HUES6 (cell line): ENCODE data around the gene NSMCE4A.
"Not testable (repeated sequence)": the region's sequence is repeated elsewhere in the genome, so short reads cannot be mapped to it uniquely, and the experiment has no call there.

Experiments used
- H3K27ac ChIP-seq: 2 replicates; pipeline ENCODE4 v1.7.0; 2013; ENCODE audit warnings: low read depth, mild to moderate bottlenecking, low read length, inconsistent platforms
- H3K27me3 ChIP-seq: 2 replicates; pipeline ENCODE4 v1.6.1; 2013; ENCODE audit warnings: low read length; ENCODE audit not compliant: control insufficient read depth, insufficient read depth
- H3K36me3 ChIP-seq: 2 replicates; pipeline ENCODE4 v1.6.1; 2013; ENCODE audit warnings: low read length; ENCODE audit not compliant: control insufficient read depth, insufficient read depth
- H3K4me1 ChIP-seq: 2 replicates; pipeline ENCODE4 v1.6.1; 2013; ENCODE audit warnings: low read length; ENCODE audit not compliant: control insufficient read depth, insufficient read depth
- H3K4me3 ChIP-seq: 2 replicates; pipeline ENCODE4 v1.5.1; 2013; ENCODE audit warnings: low read depth, low read length
- H3K9ac ChIP-seq: one replicate; pipeline ENCODE4 v1.6.1; 2013; ENCODE audit warnings: mild to moderate bottlenecking, low read length
- H3K9me3 ChIP-seq: 2 replicates; pipeline ENCODE4 v1.6.1; 2013; ENCODE audit warnings: low read depth, low read length; ENCODE audit not compliant: control insufficient read depth, insufficient read depth

Gene NSMCE4A

DNA sequence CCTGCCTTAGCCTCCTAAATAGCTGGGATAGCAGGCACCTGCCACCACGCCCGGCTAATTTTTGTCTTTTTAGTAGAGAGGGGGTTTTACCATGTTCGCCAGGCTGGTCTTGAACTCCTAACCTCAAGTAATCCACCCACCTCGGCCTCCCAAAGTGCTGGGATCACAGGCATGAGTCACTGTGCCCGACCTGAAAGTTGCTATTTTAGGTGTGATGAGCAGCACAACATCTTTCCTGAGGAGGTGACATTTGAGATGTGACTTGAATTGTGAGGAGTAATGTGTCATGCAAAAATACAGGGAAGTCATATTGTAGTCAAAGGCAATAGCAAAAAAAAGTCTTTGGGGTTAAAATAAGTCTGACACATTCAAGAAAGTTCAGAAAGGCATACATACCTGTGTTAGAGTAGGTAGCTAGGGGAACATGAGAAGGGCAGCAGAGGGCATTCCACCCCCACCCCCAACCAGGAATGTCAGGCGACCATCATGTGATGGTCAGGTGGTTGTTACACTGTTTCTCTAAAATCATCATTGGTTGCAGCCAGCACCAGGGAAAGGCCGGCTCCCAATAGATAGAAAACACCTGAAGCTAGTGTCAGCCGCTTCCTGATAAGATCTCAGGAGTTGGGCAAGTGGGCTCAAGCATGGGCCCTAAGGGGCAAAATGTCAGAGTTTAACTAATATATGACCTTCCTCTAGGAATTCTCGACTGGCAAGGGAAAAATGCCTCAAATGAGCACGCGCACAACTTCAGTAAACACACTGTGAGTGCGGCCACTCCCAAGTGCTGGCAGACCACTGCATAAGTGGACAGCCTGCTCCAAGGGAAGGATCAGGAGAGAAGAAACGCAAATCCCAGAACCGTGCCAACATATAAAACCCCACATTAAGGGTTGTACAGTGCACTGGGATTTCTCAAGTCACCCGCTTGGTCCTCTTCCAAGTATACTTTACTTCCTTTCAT, 13.6 kb upstream of the NSMCE4A start, which contains the start of gene TACC2:
TSS of gene TACC2 (plus strand) at position 803 of the 964 bp plus-strand sequence. CDS start 32,819 bp downstream, outside the sequence.
- no peaks in the 10 kb centered on the region for H3K36me3 ChIP-seq
- H3K27me3 ChIP-seq = no peaks in the 10 kb centered on the region
- no peak within 1 kb of the TSS for H3K27ac ChIP-seq
- H3K9me3 ChIP-seq = peaks cover 29% of the 10 kb centered on the region
- H3K4me1 ChIP-seq = no peaks in the 10 kb centered on the region
- H3K4me3 ChIP-seq = no peak within 1 kb of the TSS
- H3K9ac ChIP-seq = no peak within 1 kb of the TSS

DNA sequence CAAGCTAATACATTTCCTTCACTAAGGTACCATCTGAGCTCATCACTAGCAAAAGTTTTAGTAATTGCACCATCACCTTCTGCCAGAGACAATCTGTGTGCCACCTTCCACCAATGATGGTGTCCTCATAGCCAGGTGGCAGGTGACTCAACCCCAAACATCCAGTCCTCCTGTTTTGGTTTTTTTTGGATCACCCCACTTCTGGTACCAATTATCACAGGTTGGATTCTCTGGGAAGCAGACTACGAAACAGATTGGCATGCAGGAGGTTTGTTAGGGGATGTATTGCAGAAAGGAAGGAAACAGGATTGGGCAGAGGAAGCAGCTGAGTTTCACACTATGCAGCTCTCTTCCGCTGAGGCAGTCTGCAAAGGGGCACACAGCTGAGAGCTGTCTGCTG, 9.4 kb upstream of the NSMCE4A start:
- H3K27me3 ChIP-seq = no peaks in the 10 kb centered on the region
- H3K9ac ChIP-seq = no peak overlapping the region
- H3K36me3 ChIP-seq = no peaks in the 10 kb centered on the region
- H3K4me1 ChIP-seq = no peaks in the 10 kb centered on the region
- H3K4me3 ChIP-seq = no peak overlapping the region
- H3K27ac ChIP-seq = no peak overlapping the region
- H3K9me3 ChIP-seq = peaks cover 23% of the 10 kb centered on the region

DNA sequence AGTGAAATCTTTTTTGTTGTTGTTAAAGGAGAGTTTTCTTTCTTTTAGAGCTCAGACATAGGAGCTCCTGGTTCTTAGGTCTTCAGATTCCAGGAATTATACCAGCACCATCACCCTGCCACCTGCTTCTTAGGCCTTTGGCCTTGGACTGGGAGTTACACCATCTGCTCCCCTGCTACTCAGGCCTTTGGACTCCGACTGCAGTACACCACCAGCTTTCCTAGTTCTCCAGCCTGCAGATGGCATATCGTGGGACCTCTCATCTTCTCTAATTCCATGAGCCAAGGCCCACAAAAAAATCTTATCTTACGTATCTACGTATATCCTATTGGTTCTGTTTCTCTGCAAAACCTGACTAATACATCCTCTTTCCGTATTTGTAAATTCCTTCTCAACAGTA, 8.8 kb upstream of the NSMCE4A start:
- Histone ChIP-seq H3K36me3 (no peaks in the 10 kb centered on the region), H3K9me3 (peaks cover 19% of the 10 kb centered on the region), H3K9ac (no peak overlapping the region), H3K4me3 (no peak overlapping the region), H3K27ac (no peak overlapping the region), H3K27me3 (no peaks in the 10 kb centered on the region), H3K4me1 (no peaks in the 10 kb centered on the region)

DNA sequence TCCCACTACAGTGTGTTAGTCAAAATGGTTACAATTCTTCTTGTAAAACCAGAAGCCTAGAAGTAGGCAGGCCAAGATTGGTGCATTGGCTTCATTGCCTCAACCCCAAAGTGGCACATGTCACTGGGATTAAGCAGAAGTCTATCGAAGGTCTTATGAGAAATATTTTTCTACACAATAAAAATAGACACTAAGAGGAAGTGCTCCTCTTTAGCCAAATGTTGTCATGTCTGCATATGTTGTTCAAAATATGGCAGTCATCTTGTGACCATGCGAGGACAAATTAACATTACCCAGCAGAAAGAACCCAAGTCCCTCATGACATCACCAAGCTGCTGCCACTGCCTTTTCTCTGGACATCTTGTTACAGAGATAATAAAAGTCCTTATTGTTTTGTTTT, 6.3 kb upstream of the NSMCE4A start:
- peaks cover 3% of the 10 kb centered on the region; the same call in 1 of the 2 replicates for H3K36me3 ChIP-seq
- H3K4me1 ChIP-seq = no peaks in the 10 kb centered on the region
- no peaks in the 10 kb centered on the region for H3K27me3 ChIP-seq
- no peak overlapping the region for H3K4me3 ChIP-seq
- peaks cover 31% of the 10 kb centered on the region for H3K9me3 ChIP-seq
- no peak overlapping the region for H3K9ac ChIP-seq
- H3K27ac ChIP-seq = no peak overlapping the region

DNA sequence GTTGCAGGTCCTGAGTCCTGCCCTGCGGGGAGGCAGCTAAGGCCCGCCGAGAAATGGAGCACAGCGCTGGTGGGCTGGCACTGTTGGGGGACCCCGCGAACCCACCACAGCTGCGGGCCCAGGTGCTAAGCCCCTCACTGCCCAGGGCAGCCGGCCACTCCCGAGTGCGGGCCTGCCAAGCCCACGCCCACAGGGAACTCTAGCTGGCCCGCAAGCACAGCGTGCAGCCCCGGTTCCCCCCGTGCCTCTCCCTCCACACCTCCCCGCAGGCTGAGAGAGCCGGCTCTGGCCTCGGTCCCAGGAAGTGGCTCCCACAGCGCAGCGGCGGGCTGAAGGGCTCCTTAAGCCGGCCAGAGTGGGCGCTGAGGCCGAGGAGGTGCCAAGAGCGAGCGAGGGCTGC, 3.5 kb upstream of the NSMCE4A start:
- H3K9me3 ChIP-seq = peaks cover 22% of the 10 kb centered on the region
- no peak overlapping the region for H3K4me3 ChIP-seq
- H3K4me1 ChIP-seq = peaks cover 4% of the 10 kb centered on the region
- H3K27me3 ChIP-seq = no peaks in the 10 kb centered on the region
- no peak overlapping the region for H3K9ac ChIP-seq
- peaks cover 3% of the 10 kb centered on the region; the same call in 1 of the 2 replicates for H3K36me3 ChIP-seq
- no peak overlapping the region for H3K27ac ChIP-seq

DNA sequence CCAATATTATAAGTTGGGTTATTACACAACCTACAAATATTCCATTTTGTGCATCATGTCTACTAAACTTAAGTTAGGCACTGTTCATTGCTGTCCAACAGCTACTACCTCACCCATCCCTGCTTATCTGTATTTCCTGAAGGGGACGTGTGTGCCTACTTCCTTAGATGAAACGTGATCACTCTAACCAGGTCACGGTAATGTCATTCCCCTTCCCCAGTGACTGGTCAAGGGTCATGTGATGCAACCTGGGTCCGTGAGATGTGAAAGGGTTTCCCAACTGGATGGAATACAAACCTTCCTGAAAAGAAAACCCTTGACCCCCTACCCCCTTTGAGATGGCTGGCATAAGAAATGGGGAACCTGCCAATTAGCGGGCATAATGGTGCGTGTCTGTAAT, 1.6 kb upstream of the NSMCE4A start:
- Histone ChIP-seq H3K27ac (no peak overlapping the region), H3K4me1 (peaks cover 8% of the 10 kb centered on the region), H3K9ac (no peak overlapping the region), H3K4me3 (no peak overlapping the region), H3K36me3 (peaks cover 16% of the 10 kb centered on the region), H3K27me3 (no peaks in the 10 kb centered on the region), H3K9me3 (peaks cover 21% of the 10 kb centered on the region)

DNA sequence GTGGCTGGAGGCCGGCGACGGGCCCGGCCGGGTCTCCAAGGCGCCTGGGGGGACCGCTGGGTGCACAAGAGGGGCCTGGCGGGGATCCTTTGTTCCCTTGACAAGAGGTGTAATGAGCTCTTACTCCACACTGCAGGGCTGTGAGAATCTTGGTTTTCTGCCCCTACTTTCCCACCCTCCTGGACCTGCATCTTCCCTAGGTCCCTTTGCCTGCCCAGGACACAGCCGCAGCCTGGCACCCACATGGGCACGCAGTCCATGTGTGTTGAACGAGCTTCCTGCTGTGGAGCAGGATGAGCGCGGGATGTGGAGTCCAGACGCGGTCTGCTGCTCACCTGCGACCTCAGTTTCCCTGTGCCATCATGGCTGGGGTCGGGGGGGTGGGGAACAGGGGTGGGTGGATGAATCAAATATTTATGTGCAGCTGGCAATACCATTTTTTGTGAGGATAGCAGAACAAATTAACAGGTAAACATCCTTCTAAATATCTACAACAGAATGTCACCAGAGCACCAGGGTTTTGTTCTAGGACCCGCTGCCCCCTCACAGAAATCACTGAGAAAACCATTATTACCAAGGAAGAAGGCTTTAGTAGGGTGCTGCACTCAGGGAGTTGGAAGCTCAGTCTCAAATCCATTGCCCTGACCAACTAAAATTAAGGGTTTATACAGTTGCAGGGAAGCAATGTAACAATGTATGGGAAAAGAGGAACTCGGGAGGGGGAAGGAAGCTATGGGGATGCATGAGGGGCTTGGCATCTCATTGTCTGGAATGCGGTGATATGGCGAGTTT, 474 bp upstream of the NSMCE4A start:
- Histone ChIP-seq H3K9me3 (peaks cover 21% of the 10 kb centered on the region), H3K36me3 (peaks cover 25% of the 10 kb centered on the region), H3K27me3 (no peaks in the 10 kb centered on the region), H3K4me3 (peak overlapping the region; percentile 77), H3K27ac (peak overlapping the region; percentile 91; the same call in 1 of the 2 replicates), H3K4me1 (peaks cover 8% of the 10 kb centered on the region), H3K9ac (peak overlapping the region; percentile 88)

DNA sequence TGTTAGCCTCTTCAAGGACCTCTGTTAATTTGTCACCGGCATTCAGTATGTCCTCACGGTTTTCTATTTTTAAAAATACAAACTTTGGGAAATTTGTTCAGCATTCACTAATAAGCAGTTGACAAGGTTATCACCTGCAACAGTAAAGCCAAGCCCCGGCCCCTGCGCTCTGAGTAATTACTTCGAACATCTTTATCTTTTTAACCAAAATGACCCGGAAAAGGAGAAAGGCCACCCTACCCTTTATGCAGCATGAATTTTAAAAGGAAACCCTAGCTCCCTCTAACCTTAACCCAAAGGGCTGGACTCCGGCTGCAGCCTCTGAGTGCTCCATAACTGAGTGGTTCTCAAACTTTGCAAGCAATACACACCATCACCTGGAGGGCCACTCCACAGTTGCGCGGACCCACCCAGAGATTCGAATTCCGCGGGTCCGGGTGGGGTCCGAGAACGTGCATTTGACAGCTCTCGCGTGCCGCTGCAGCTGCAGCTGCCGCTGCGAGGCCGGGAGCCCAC, 940 bp downstream of the NSMCE4A start:
- Histone ChIP-seq H3K4me3 (peak overlapping the region; percentile 77), H3K27me3 (no peaks in the 10 kb centered on the region), H3K36me3 (peaks cover 35% of the 10 kb centered on the region), H3K27ac (no peak overlapping the region), H3K4me1 (peaks cover 8% of the 10 kb centered on the region), H3K9me3 (peaks cover 21% of the 10 kb centered on the region), H3K9ac (peak overlapping the region; percentile 88)

DNA sequence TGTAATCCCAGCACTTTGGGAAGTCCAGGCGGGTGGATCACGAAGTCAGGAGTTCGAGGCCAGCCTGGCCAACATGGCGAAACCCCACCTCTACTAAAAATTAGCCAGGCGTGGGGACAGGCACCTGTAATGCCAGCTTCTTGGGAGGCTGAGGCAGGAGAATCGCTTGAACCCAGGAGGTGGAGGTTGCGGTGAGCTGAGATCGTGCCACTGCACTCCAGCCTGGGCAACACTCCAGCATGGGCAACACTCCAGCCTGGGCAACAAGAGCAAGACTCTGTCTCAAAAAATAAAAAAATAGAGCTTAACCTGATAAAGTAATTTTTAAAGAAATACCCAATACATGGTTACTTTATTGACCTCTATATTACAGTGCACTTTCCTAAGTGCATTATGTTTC, 5.9 kb downstream of the NSMCE4A start:
- peaks cover 79% of the 10 kb centered on the region for H3K36me3 ChIP-seq

DNA sequence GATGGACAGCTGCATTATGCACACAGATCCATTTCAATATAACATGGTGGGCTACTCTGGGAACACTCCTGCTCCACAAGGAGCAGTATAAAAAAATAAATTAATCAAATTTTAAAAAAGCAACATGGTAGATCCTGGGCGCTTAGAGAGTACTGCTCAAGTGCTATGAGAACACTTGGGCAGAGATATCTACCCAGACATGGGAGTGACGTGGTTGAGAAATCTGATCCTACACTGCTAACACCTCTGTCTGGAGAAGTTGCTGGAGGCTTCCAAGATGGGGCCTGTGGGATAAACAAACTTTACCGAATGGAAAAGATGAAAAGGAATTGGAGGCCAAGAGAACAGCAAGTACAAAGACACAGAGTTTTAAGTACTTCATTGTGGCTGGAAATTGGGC, 9.0 kb downstream of the NSMCE4A start:
- Histone ChIP-seq H3K9ac (no peak overlapping the region), H3K4me3 (no peak overlapping the region), H3K27ac (no peak overlapping the region), H3K4me1 (no peaks in the 10 kb centered on the region), H3K36me3 (peaks cover 73% of the 10 kb centered on the region), H3K27me3 (no peaks in the 10 kb centered on the region), H3K9me3 (no peaks in the 10 kb centered on the region)

More for the DNA sequence above, 5.9 kb downstream of the NSMCE4A start:
- H3K27ac ChIP-seq, H3K4me1 ChIP-seq, H3K4me3 ChIP-seq, H3K9me3 ChIP-seq, H3K9ac ChIP-seq, H3K27me3 ChIP-seq: not testable (repeated sequence)
